GM18858 (cell line): Measurements from ENCODE around the gene ZNF649.

ENCODE experiments used
- ATAC-seq: cut with Tn5 transposase; IDR thresholded peaks from one replicate; pipeline ENCODE4 v1.9.1; 2021; ENCODE audit not compliant: unreplicated experiment

Gene ZNF649

DNA sequence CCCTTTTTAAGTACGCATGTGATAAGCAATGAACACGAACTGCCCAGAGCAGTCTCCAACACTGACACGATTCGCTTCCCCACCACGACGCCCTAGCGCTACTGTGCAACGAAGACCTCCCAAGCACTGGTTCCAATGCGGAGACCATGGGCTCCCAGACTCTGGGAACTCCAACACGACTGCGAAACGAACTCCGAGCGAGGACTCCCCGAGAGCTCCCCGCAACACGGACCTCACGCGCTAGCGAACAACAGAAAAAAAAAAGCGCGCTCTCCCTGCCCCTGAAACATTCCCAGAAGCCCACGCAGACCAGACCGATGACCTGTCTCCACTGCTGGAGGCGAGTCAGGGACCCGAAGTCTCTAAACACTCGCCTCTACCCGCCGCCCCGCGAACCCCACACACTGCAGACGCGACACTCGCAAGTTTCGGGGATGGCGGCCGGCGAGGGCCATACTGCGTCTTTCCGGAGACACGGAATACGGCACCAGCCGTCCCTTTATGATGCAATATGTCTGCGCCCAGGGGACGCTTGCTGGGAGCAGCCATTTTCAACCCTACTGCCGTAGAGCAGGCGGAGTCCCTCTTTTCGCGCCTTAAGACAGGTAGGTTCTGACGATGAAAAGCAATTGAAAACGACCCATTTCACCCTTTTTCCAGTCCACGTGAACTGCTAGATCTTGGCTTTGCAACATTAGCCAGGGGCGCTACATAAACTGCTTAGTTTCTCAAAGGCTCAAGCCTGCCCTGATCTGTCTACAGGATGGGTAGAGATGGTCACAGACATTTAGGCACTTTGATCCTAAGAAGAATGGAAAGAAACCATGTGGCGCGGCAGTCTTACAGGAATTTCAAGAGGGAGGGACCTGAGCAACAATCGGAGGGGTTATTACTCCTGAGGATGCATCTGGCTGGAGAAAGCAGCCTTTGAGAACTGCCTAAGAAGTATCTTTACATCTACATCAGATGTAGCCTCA is 17.0 kb downstream of the ZNF649 start, which contains the start of gene ZNF577:
Gene ZNF577 (minus strand): TSS at position 430 of the 977 bp plus-strand sequence. CDS start 7,569 bp downstream, outside the sequence.
- ATAC-seq = no peak

DNA sequence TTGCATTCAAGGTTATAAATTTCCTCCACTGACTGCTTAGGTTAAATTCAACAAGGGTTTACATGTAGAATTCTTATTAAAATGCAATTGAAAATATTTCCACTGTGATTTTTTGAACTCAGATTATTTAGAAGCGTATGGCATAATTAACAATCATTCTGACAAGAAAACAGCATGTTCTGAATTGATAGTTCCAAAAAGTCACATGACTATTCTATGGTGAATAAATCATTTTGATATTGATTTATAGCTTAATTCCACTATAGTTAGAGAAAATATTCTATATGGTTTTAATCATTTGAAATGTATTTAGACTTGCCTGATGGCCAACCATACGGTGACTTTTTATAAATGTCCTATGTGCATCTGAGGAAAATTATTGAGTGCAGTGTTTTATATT is 20.1 kb downstream of the ZNF649 start:
- no peak for ATAC-seq

DNA sequence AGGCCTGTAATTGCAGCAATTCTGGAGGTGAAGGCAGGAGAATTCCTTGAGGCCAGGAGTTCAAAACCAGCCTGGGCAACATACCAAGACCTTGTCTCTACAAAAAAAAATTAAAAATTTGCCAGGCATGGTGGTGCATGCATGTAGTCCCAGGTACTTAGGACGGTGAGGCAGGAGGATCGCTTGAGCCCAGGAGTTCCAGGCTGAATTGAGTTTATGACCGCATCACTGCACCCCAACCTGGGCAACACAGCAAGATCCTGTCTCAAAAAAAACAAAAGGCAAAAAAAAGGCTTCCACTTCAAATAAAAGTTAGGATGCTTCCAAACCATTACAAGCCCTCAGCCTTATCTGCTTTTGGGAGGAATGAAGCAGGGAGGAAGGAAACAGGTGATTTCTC is 22.3 kb downstream of the ZNF649 start:
- no peak for ATAC-seq

DNA sequence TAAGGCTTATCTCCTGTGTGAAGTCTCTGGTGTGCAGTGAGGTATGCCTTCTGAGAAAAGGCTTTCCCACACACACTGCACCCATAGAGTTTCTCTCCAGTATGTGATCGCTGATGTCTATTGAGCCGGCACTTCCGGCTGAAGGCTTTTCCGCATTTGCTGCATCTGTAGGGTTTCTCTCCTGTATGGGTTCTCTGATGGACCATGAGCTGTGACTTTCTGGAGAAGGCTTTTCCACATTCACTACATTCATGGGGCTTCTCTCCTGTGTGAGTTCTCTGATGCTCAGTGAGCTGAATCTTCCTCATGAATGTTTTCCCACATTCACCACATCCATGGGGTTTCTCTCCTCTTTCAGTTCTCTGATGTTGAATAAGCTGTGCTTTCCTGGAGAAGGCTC is 31.7 kb downstream of the ZNF649 start:
- ATAC-seq = no peak

DNA sequence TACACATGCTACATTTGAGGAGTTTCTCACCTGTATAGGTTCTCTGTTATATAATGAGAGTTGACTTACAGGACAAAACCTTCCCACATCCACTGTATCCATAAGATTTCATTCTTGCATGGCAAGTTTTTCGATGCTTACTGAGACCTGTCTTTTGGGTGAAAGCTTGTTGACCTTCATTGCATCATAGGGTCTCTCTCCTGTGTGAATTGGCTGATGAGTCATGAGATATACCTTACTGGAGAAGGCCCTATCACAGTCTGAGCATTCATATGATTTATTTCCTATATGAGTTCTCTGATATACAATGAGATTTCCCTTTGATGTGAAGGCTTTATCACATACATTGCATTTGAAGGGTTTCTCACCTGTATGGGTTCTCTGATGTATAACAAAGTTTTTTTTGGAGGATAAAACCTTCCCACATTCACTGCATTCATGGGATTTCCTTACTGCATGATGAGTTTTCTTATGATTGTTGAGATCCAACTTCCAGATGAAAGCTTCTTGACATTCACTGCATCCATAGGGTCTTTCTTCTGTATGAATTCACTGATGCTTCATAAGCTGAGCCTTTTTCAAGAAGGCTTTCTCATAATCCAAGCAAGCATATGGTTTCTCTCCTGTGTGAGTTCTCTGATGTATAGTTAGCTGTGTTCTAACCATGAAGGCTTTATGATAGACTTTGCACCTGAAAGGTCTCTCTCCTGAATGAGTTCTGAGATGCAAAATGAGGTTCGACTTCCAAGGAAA is 42.8 kb downstream of the ZNF649 start:
- ATAC-seq = no peak
